Thyroid gland (tissue), 4 donors: ENCODE data around the gene MARVELD3.
A peak's percentile ranks its signal among the peaks of the same experiment; 100 is the strongest.

ENCODE experiments used
- CTCF ChIP-seq, 6 experiments: fragments of 200-600 bp in 3 of 6; fragments of 450-650 bp in 3 of 6; sonication (generic) in 3 of 6; IDR thresholded peaks; one replicate each; pipeline ENCODE4 v1.5.1; 2016 to 2019; ENCODE audit warnings: antibody characterized with exemption in 6 of 6, mild to moderate bottlenecking in 2 of 6, inconsistent platforms in 1 of 6, moderate library complexity in 1 of 6
- POLR2A ChIP-seq, 2 donors: fragments of 450-650 bp; IDR thresholded peaks; one replicate each; pipeline ENCODE4 v1.6.1; 2017; ENCODE audit warnings: antibody characterized with exemption in 2 of 2, mild to moderate bottlenecking in 2 of 2, moderate library complexity in 1 of 2

GRCh38 chr16:71628810-71629209, 2.8 kb downstream of the MARVELD3 start:
- TF ChIP-seq CTCF (IDR thresholded peaks at IDR 0.05) (no peak), POLR2A (IDR thresholded peaks at IDR 0.05) (peak in 1 of 2 donors; percentile 38)
